GM10266 (cell line): Measurements from ENCODE around the gene GPR89A.
"Not testable (repeated sequence)": the region's sequence is repeated elsewhere in the genome, so short reads cannot be mapped to it uniquely, and the experiment has no call there.

Experiments
- DNase-seq: peaks from one replicate; pipeline ENCODE4 v3.0.0; 2012; ENCODE audit errors: extremely low spot score
- CTCF ChIP-seq: IDR thresholded peaks from 2 replicates; pipeline ENCODE4 v1.5.1; 2012; ENCODE audit warnings: mild to moderate bottlenecking, low read depth; ENCODE audit not compliant: control insufficient read depth, insufficient read depth; ENCODE audit errors: missing control alignments

The GPR89A gene

GRCh38 chr1:145607833-145608733, at the start of gene GPR89A:
Gene GPR89A (plus strand): TSS chr1:145607988. CDS start chr1:145608134, 146 bp downstream.
- DNase-seq: peak; percentile 82

GRCh38 chr1:145586820-145587219, 21.0 kb upstream of the GPR89A start:
- not testable (repeated sequence) for DNase-seq

DNA sequence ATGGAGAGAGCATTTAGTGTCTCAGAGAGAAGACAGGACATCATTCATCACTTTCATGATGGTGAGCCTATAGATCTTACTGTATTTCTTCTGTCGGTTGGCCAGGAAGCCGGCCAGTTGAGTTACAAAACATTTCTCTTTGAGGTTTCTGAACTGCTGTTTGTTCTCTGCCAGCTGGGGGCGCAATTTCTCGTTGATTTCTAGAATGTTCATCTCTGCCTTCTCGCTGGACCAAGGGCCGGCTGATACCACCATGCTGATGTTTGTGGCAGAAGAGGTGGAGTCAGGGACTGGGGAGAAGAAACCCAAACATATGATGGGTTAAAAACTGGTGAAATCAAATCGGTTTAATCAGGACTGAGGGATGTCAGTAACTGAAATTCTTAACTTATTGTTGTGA, 17.0 kb upstream of the GPR89A start:
- DNase-seq: not testable (repeated sequence)
- TF ChIP-seq CTCF: peak; percentile 34

DNA sequence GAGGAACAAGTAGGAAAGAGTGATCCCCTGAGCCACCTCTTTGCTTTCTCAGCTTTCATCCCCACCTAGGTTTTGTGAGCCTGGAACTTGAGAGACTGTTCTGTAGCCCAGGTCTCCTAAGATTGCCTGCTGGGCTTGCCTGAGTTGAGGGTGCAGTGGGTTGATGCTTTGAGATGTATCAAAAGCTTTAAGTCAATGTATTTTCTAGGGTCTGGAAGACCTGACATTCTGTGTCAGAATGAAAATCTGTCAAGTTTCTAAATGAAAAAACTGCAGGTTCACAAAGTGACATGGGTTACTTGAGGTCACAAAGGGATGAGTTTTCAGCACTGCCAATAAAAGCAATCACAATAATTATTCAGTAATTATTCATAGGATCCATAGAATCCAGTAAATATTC, 15.4 kb upstream of the GPR89A start:
- DNase-seq: not testable (repeated sequence)

DNA sequence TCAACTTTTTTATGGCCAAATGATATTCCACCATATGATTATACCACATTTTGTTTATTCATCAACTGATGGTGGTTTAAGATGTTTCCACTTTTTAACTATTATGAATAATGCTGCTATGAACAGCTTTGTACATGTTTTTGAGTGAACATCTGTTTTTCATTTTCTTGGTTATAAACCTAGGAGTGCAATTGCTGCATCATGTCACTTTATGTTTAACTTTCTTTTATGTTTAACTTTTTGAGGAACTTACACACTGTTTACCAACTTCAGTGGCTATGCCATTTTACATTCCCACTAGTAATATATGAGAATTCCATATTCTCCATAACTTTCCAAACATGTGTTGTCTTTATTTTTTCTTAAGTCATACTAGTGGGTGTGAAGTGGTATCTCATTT, 12.4 kb upstream of the GPR89A start:
- not testable (repeated sequence) for DNase-seq

DNA sequence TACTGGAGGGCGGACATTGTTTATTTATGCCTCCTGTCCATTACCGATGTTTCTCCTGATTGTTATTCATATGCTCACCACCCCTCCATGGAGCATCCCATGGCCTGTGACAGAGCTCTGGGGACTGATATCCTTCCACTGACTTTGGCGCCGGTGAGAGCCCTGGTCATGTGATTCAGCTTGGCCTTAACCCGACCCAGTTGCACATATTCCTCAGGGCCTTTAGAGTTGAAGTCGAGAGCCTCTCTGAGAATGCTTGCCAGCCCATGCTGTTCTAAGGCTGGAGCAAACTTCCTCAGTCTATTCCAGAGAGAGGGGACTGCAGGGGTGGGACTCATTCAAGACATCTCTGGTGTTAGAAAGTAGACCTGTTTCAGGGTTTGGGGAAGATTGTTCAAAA, 11.6 kb upstream of the GPR89A start:
- DNase-seq: not testable (repeated sequence)

- not testable (repeated sequence) for DNase-seq
These were observed 8.4 kb upstream of the GPR89A start for GRCh38 chr1:145599426-145599825.

GRCh38 chr1:145601593-145601992, 6.2 kb upstream of the GPR89A start:
- DNase-seq: no peak
- TF ChIP-seq CTCF: no peak

GRCh38 chr1:145606840-145607239, 948 bp upstream of the GPR89A start:
- not testable (repeated sequence) for DNase-seq

DNA sequence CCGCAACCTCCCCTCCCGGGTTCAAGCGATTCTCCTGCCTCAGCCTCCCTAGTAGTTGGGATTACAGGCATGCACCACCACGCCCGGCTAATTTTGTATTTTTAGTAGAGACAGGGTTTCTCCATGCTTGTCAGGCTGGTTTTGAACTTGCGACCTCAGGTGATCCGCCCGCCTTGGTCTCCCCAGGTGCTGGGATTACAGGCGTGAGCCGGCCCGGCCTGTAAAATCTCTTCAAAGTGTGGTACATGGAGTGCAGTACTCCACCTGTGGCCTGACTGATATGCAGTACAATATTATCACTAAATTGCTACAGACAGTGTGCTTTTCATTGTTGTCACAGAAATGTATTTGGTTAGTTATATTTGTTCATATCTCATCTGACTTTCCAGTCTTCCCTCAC, 499 bp upstream of the GPR89A start:
- DNase-seq: not testable (repeated sequence)

GRCh38 chr1:145610744-145611143, 3.0 kb downstream of the GPR89A start:
- not testable (repeated sequence) for DNase-seq

DNA sequence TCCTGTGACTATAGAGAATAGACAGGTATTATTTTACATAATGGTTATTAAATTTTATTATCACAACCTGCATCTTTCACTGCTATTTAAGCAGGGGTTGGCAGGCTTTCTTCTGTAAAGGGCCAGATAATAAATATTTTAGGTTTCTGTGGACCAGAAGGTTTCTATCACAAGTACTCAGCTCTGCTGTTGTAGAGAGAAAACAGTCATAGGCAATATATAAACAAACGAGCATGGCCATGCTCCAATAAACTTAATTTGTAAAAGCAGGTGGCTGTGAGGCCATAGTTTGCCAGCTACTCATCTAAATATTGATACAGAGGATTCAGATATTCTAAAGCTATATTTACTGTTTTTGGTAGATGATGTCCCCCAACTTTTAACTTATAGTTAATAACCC, 12.3 kb downstream of the GPR89A start:
- not testable (repeated sequence) for DNase-seq

GRCh38 chr1:145622177-145622576, 14.4 kb downstream of the GPR89A start:
- not testable (repeated sequence) for DNase-seq

GRCh38 chr1:145636237-145636636, 28.4 kb downstream of the GPR89A start:
- DNase-seq: not testable (repeated sequence)

DNA sequence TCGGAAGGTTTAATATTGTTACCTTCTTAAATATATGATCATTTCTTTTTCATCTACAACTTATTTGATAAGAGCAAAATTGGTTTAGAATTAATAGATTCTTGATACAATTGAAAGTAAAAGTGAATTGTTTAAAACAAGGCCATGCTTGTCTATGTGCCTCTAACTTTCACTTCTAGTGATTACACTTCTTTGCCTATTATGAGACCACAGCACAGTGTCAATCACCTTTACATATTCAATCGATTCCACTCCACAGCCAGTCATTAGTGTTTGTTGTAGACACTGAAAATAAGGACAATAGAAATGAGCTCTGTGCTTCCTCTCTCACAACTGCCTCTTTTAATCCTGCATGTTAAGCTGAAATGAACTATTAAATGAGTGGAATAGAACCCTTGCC, 34.1 kb downstream of the GPR89A start:
- not testable (repeated sequence) for DNase-seq

- DNase-seq: not testable (repeated sequence)
These were observed 36.2 kb downstream of the GPR89A start for GRCh38 chr1:145643990-145644389.

DNA sequence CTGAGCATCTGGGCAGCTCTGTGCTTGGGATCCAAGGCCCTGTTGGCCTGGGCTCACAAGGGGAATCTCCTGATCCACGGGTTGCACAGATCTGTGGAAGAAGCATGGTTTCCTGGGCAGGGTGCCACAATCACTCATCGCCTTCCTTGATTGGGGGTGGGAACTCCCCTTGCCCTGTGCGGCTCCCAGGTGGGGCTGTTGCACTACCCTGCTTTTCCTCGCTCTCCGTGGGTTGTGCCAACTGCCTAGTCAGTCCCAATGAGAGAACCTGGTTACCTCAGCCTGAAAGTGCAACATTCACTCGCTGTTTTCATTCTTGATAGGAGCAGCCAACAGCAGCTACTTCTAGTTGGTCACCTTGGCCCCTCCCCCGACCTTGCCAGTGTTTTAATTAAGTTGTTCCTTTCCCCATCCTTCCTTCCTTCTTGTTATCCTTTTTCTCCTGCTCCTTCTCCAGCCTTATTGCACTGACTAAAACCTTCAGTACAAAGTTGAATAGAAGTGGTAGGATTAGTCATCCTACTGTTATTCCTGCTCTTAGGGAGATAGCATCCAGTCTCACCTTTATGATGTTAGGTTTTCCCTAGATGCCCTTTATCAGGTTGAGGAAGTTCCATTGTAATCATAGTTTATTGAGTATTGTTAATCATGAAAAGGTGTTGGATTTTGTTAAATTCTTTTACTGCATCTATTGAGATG, 48.6 kb downstream of the GPR89A start:
- not testable (repeated sequence) for DNase-seq

- DNase-seq: not testable (repeated sequence)
These were observed 54.7 kb downstream of the GPR89A start for GRCh38 chr1:145662502-145662901.

DNA sequence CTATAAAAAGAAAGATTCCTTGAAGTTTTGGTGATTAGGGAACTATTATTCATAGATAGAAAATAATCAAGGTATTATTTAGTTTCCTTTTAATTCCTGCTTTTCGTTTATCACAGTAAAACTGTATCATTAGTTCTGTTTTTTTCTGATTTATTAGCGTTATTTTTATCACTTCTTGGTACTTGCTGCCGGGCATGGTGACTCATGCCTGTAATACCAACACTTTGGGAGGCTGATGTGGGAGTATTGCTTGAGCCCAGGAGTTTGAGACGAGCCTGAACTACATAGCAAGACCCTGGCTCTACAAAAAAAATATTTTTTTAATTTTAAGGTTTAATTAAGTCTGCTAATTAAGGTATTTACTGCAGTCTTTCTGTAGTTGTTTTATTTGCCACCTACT, 57.2 kb downstream of the GPR89A start:
- DNase-seq: not testable (repeated sequence)
